Kidney tubule cell (primary cell): Measurements from ENCODE around the gene POLR2A.

Experiments
- DNase-seq: peaks from one replicate; pipeline ENCODE4 v3.0.0-alpha.2; 2018; ENCODE audit warnings: low spot score

Gene POLR2A

DNA sequence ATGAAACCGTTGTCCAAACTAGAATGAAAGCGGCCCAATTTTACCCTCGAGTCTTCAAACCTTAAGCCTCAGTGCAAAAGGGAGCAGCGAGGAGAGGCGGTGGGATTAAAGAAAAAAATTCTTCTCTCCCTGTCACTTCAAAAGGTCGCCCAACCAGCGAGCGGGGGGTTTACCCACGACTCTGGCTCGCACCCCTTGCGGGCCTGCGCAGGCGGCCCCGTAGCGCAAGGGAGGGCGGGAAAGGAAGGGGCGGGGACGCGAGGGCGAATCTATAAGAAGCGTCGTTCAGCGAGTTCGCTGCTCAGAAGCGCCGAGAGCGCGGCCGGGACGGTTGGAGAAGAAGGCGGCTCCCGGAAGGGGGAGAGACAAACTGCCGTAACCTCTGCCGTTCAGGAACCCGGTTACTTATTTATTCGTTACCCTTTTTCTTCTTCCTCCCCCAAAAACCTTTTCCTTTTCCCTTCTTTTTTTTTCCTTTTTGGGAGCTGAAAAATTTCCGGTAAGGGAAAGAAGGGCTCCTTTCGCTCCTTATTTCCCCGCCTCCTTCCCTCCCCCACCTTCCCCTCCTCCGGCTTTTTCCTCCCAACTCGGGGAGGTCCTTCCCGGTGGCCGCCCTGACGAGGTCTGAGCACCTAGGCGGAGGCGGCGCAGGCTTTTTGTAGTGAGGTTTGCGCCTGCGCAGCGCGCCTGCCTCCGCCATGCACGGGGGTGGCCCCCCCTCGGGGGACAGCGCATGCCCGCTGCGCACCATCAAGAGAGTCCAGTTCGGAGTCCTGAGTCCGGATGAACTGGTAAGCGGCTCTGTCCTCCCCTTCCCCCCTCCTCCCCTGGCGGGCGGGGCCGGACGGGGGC lies at the start of gene POLR2A:
Gene POLR2A (plus strand): TSS at position 300 of the 852 bp plus-strand sequence.
- peak; percentile 99 for DNase-seq

DNA sequence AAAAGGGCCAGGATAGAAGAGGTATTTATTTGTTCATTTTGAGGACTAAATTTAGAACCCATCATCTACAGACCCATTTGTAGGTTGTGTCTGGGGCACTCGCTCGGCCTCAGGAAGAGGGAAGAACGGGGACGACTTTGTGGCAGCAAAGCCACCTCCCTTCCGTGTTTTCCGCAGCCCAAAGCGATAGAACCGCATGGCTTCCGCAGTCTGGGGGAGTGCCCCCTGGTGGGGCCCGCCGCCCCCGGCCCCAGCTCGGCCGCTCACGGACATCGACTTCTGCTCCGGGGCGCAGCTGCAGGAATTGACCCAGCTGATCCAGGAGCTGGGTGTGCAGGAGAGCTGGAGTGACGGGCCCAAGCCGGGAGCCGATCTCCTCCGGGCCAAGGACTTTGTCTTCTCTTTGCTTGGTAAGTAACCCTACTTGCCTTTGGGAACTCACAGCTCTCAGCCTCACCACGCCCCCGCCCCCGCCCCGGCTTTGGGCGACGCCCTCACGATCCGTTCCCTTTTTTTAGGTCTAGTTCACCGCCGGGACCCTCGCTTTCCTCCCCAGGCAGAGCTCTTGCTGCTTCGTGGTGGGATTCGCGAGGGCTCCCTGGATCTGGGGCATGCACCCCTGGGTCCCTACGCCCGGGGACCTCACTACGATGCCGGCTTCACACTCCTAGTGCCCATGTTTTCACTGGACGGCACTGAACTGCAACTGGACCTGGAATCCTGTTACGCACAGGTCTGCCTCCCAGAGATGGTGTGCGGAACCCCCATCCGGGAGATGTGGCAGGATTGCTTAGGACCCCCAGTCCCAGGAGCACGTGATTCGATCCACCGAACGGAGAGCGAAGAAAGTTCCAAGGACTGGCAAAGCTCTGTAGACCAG lies 48.2 kb upstream of the POLR2A start:
- DNase-seq = peak; percentile 63

DNA sequence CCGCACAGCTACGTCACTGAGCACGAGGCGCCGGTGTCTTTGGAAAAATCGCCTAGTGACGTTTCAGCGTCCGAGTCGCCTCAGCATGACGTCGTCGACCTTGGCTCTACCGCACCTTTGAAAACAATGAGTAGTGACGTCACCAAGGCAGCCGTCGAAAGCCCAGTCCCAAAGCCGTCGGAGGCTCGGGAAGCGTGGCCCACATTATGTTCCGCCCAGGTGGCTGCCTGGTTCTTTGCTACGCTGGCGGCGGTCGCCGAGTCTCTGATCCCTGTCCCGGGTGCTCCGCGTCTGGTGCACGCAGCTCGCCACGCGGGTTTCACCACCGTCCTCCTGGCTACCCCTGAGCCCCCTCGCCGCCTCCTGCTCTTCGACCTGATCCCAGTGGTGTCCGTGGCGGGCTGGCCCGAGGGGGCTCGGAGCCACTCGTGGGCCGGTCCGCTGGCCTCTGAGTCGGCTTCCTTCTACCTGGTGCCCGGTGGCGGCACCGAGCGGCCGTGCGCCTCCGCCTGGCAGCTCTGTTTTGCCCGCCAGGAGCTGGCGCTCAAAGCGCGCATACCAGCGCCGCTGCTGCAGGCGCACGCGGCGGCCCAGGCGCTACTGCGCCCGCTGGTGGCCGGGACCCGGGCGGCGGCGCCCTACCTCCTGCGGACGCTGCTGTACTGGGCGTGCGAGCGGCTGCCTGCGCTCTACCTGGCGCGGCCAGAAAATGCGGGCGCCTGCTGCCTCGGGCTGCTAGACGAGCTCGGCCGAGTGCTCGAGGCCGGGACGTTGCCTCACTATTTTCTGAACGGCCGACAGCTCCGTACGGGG lies 47.4 kb upstream of the POLR2A start:
- peak; percentile 91 for DNase-seq

DNA sequence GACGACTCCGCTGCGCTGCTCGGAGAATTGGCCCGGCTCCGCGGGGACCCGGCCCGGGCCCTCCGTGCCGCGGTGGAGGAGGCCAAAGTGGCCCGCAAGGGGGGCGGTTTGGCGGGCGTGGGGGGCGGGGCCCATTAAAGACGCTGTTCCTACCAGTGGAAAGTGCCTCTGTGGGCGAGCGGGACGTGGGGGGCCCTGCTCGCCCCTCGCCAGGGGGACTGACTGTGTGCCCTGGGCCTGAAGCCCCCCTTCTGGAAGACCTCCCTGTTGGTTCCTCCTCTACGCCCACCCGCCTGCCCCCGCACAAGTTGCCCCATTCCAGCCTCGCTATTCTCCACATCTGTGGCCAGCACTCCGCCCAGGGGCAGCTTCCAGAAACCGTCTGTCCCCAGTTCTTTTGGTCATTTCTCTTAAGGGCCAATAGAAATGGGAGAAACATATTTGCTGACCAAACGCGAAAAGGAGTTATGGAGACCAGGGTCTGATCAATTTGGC lies 46.8 kb upstream of the POLR2A start:
- DNase-seq = no peak

DNA sequence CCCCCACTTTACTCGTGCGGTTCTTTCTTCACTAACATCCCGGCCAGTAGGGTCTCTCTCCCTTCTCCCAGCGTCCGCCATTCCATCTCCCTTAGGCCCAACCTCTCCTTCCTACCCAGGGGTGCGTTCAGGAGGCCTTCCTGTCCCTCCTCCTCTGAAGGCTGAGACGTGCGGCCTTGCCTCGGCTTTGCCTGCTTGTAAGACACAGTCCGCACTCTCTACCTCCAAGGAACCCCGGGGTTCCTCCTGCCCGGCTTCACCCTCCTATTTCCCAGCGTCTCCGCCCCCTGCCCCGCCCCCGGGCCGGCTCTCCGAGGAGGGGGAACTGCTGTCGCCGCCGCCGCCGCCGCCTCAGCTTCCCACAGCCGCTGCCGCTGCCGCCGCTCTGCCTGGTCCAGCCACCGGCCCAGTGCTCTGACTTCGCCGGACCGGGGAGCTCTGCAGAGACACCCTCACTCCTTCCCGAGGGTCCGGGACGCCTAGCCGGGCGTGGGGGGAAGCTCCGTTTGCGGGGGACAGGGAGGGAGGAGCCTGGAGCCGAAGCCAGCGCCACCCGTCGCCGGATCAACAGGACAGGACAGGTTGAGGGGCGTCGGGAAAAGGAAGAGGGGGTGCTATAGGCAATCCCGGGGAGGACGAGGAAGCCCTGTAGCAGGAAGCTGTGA lies 46.1 kb upstream of the POLR2A start:
- peak; percentile 52 for DNase-seq

DNA sequence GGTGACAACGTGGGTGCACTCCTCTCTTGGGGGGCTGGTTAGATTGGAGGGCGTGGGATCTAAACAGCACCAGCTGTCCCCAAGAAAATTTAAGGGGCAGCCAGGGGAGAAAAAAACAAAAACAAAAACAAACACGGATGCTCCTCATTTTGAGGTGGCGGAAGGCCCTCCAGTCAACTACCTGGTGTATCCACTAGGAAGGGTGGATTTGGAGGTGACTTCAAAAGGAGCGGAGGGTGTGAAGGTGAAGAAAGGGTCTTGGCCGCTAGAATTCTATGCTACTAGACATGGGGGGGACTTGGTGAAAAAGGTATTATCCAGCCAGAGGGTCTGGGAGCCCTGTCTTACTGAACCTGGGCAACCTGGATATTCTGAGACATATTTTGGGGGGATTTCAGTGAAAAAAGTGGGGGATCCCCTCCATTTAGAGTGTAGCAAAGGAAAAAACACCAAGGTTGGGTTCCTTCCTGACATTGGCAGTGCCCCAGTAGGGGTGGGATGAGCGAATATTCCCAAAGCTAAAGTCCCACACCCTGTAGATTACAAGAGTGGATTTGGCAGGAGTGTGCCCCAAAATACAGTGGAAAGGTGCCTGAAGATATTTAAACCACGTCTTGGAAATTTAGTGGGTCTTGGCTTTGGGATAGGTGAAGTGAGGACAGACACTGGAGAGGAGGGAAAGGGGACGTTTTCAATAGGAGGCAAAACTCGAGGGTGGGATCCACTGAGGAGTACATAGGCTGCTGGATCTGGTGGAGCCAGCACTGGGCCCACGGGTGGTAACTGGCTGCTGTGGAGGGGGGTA lies 45.3 kb upstream of the POLR2A start:
- DNase-seq = no peak

DNA sequence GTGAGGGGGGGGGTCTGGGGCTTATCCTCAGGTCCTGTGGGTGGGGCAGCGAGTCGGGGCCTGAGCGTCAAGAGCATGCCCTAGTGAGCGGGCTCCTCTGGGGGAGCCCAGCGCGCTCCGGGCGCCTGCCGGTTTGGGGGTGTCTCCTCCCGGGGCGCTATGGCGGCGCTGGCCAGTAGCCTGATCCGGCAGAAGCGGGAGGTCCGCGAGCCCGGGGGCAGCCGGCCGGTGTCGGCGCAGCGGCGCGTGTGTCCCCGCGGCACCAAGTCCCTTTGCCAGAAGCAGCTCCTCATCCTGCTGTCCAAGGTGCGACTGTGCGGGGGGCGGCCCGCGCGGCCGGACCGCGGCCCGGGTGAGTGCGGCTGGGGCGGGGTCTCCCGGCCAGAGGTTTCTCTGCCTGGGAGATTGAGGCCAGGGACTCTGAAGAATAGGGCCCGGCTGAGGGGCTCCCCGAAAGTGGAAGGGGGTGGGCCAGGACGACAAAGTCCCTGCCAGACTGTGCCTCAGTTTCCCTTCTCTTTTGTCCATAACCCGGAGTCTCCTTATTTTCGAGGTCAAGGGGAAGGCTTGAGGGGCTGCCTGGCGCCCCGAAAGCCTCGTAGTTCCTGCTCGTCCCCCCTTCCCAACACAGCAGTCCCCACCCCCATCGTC lies 44.6 kb upstream of the POLR2A start, which contains the start of gene FGF11:
Gene FGF11 (plus strand): TSS at position 51 of the 651 bp plus-strand sequence. CDS start 109 bp downstream, at position 160.
- peak; percentile 18 for DNase-seq

DNA sequence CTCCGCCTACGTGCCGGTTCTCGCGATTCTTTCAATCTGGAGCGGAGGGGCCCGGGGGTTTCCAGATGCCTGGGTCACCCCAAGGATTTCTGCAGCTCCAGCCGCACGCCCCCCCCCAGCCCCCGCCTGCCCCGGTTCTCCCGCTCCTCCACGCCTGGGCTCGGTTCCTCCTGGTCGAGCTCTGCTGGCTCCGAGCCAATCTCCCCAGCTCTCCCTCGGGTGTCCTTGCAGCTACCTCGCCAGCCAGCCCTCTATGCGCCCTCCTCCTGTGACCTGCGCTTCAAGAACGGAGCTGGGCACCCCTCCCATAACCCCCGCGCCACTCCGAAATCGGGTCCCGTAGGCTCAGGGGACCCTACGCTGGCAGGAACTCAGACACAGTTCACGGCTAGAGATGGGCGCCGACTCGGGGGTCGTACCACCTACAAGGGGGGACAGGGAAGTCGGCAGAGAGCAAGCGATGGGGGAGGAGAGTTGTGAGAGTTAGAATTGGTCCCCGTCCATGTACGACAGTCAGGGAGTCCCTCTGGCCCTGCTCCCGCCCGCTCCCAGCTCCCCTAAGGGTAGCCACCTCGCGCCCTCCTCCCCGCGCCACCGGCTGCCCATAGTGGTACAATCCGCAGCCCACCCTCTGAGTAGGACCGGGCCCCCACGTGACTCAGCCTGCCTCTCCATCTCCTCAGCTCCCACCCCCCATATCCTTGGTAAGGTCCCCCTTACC lies 43.9 kb upstream of the POLR2A start:
- peak; percentile 70 for DNase-seq

DNA sequence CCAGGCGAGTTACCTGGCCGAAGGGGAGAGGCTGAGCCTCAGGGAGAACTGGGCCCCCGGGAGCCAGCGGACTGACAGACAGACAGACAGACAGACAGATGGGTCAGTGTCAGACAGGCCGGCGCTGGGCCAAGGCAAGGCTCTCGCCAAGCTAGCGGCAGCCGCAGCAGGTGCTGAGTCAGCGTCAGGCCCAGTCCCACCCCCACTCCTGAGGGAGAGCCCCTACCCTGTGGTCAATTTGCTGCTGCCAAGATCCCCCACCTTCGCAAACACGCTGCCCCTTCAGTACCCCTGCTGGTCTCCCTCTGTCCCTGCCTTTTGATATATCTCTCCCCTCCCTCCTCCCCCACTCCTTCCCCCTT lies 43.4 kb upstream of the POLR2A start:
- DNase-seq = peak; percentile 68

DNA sequence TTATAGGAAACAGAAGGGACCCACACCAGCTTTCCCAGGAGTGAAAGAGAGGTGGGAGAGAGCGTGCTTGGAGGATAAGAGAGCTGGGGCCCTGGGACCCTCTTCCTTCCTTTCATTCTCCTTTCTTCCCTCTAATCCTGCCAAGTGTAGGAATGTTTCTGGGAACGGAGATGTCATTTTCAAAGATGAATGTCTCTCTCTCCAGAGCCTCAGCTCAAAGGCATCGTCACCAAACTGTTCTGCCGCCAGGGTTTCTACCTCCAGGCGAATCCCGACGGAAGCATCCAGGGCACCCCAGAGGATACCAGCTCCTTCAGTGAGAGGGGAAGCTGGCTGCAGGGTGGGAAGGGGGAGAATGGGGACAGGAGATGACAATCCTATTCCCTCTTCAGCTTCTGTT lies 42.9 kb upstream of the POLR2A start:
- DNase-seq = no peak

DNA sequence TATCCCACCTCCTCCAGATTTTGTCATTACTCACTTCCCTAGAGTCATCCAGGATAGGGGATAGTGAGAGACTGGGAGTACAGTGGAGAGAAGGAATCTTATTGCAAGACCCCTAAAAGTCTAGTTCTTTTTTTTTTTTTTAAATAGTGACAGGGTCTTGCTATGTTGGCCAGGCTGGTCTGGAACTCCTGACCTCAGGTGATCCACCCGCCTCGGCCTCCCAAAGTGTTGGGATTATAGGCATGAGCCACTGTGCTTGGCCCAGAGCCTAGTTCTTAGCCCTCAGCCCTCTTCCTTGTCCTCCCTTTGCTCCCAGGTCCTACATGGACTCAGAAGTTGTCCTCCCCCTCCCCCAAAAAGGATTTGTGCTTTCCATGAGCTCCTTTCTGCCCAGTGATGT lies 42.0 kb upstream of the POLR2A start:
- DNase-seq = no peak

DNA sequence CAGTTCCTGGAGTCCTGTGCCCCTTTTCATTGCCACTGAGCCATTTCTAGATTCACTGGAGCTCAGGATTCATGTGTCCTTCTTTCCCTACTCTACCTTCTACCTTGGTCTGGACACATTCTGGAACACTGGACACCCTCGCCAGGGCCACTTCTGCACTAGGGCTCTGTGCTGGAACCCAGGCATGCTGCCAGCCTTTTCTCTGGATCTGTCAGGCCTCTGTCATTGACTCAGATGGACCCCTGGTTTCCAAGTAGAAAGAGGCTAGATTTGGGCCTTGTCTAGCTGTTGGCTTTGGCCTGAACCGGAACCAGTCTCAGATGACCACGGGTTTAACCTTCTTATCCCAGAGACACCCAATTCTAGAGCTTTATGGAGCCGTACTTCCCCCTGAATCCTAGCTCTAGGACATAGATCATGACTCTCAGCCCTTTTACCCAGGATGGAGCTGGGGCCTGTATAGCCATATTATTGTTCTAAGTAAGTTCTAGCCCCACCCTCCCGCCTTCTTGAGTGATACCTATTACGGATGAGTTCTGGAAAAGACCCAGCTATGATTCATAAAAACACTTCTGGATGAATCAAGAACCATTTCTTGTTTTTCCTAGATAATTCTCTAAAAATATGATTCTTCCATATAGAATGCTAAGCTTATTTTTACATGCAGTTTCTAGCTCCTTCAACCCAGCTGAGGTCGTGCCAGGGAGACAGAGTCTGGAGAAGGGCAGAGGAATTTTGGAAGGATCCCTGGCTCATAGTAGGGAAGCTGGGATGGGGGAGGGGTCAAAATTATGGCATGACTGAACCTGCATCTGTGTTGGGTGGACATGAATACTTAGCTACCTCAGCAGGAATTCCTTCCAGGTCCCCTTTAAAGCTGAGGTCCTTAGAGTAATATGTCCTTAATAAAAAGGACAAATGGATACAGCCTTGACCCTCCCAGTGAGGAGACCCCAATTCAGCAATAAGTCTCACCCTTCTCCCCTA lies 40.4 kb upstream of the POLR2A start:
- peak; percentile 45 for DNase-seq

DNA sequence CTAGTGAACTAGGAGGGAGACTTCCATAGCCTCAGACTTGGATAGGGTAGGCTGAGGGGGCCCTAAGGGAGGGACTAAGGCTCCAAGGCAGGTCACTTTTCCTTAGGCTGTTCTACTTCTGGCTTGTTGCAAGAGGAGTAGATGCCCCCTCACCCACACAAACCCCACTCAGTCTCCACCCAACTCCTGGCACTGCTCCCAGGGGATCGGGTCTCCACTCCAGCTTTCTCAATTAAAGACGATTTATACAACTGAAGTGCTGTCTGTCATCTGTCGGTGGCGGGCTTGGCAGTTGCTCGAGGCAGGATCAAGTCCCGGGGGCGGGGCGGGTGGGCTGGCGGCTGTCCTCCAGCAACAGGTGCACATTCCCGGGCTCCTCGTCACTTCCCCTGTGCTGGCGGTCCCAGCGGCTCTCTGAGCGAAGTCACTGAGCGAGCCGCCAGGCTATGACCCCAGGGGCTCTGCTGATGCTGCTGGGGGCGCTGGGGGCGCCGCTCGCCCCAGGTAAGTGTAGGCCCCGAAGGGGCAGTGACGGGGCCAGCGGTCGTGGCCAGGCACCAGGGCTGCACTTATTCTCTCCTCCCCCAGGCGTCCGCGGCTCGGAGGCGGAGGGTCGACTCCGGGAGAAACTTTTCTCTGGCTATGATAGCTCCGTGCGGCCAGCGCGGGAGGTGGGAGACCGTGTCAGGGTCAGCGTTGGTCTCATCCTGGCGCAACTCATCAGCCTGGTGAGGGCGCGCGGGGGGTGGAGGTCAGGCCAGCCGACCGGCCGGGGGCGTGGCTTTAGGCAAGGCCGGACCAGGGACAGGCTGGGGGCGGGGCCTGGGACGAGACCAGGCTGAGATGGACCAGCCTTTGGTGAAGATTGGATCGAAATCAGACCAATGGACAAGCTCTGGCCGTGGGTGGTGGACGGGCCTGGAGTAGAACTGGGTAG lies 39.2 kb upstream of the POLR2A start, which contains the start of gene CHRNB1:
Gene CHRNB1 (plus strand): TSS at position 380 of the 937 bp plus-strand sequence. CDS start 67 bp downstream, at position 447.
- peak; percentile 78 for DNase-seq

DNA sequence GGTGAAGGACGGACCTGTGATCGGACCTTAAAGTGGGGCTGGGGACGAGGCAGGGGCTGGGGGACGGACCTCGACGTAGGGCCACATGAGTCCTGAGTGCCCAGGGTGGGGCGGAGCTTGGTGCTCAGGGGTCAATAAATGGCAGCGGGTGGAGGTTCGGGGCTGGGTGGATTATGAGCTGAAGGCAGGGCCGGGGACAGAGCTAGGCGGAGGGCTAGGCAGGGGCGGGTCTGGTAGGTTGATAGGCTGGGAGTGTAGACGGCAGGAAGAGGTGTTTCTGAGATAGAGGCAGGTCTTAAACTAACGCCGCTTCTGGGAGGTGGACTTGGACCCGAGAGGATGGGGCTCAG lies 38.6 kb upstream of the POLR2A start:
- peak; percentile 68 for DNase-seq

DNA sequence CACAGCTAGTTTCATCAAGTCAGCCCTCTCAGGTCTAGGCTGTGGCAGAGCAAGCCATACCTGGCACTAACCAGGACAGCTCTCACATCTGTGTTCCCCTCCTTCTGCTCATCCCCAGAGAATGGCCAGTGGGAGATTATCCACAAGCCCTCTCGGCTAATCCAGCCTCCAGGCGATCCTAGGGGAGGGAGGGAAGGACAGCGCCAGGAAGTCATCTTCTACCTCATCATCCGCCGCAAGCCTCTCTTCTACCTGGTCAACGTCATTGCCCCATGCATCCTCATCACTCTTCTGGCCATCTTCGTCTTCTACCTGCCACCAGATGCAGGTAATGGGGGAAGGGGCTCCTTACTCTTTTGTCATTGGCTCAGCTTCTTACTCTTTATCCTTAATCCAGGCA lies 35.7 kb upstream of the POLR2A start:
- DNase-seq = no peak

DNA sequence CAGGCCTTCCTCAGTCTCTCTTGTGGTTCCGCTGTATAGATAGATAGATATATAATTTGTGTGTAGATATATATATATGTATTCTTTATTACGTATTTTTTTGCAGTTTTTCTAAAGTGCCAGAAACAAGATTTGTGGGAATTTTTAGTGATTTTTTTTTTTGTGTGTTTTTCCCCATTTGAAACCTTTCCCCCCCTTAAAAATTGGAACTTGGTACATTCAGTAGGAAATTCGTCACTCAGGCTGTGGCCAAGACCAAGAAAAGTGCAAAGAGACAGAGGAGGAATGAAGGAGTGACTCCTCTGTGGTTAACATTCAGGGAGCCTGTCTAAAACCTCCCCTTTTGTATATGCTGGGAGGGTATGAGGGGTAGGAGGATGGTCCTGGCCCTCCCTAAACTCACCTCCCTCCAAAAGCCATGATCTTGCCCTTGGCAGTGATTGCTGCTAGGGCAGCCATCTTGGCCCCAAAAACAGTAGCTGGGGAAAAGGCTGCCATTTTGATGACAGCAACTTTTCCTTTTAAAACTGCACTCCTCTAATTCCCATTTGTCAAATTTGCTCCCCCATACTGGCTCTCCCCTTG lies 24.1 kb upstream of the POLR2A start:
- DNase-seq = no peak
